ENCODE results near the gene UQCRH. TPM values are rescaled to one million over a fixed set of nuclear protein-coding genes. Genes with fewer than 3 reads are reported as not detected.

The UQCRH gene
- total RNA-seq, 4 donors from 2014 or later = 122 to 367 (median 267) TPM

DNA sequence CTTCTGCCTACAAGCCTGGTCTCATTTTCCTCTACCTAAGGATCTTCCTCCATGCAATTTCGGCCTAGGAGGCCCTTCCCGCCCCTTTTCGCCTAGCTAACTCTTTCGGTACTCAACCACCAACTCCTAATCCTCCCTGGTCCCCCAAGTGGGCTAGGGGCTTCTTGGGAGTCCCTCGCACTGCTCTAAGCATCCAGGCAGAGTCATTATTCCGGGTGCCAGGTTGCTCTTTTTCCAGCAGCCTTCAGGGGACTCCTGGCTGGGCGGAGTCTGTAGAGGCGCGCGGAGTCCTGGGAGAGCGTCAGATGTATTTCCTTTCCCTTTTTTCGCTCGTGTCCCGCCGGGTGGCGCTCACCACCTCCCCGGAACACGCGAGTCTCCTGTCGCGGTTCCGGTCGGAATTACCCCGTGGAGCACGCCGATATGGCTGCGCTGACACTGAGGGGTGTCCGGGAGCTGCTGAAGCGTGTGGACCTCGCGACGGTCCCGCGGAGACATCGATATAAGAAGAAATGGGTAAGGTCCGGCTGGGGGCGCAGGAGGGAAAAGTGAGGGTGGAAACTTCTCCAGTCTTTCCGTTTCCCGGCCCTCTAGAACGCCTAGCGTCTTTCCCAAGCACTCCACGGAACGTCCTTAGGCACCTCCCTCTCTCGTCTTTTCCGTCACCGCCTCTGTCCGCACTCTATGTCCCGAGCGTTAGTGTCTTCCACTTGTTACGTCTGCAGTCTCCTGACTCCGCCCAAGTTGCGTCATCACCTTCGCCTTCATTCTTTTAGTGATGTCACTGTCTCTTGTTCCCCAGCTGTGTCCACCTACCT lies 37.1 kb downstream of the UQCRH start, which contains the start of gene NSUN4:
TSS of gene NSUN4 (plus strand) at position 404 of the 818 bp plus-strand sequence. CDS start at position 424, 20 bp downstream.
- DNase-seq = peak; percentile 96 to 97

GRCh38 chr1:46341222-46342083 lies 38.0 kb downstream of the UQCRH start:
- Histone ChIP-seq H3K4me3 (replicated peaks in 1 of 3) (peak overlapping the region in 1 of 3 donors; percentile 50), H3K27me3 (no peaks in the 10 kb centered on the region), H3K9me3 (no peaks in the 10 kb centered on the region), H3K36me3 (peaks cover 13 to 15% of the 10 kb centered on the region in 2 donors), H3K4me1 (peaks cover 0 to 6% of the 10 kb centered on the region in 2 donors), H3K27ac (peak overlapping the region; percentile 93 to 98 (median 98))
- 54 to 59% methylated on average over 31 of the region's 31 CpGs for WGBS, 2 donors
- intact Hi-C loops (cut with DNase I) = loop anchor here (5.0 kb wide), 1 partner anchor 39 kb away; the partner anchor contains the start of genes LRRC41 and UQCRH
- TF ChIP-seq CTCF (IDR thresholded peaks at IDR 0.05) = no peak
- TF ChIP-seq POLR2A (IDR thresholded peaks at IDR 0.05) = no peak
- DNase-seq = peak in 1 of 2 donors; percentile 3

More for the DNA sequence above, 37.1 kb downstream of the UQCRH start, which contains the start of gene NSUN4:
- Histone ChIP-seq H3K4me1 (peaks cover 0 to 6% of the 10 kb centered on the region in 2 donors), H3K27me3 (no peaks in the 10 kb centered on the region), H3K27ac (peak within 1 kb of the TSS; percentile 93 to 98 (median 98)), H3K4me3 (replicated peaks in 1 of 3) (peak within 1 kb of the TSS; percentile 36 to 50 (median 45)), H3K9me3 (no peaks in the 10 kb centered on the region), H3K36me3 (peaks cover 11 to 15% of the 10 kb centered on the region in 2 donors)
- intact Hi-C loops (cut with DNase I) = loop anchor here (5.0 kb wide), 1 partner anchor 38 kb away; the partner anchor contains the start of genes LRRC41 and UQCRH
- WGBS, 2 donors = 0% methylated on average over 37 to 53 of the region's 53 CpGs
- TF ChIP-seq POLR2A (IDR thresholded peaks at IDR 0.05) (peak in 1 of 2 donors; percentile 79), CTCF (IDR thresholded peaks at IDR 0.05) (peak in 4 of 6 experiments; percentile 63 to 80 (median 70))

- intact Hi-C loops (cut with DNase I) = loop anchor here (5.0 kb wide), 1 partner anchor 40 kb away; the partner anchor contains the start of genes LRRC41 and UQCRH
- TF ChIP-seq CTCF (IDR thresholded peaks at IDR 0.05) (no peak), POLR2A (IDR thresholded peaks at IDR 0.05) (no peak)
- Histone ChIP-seq H3K27me3 (no peaks in the 10 kb centered on the region), H3K36me3 (peaks cover 20 to 21% of the 10 kb centered on the region in 2 donors), H3K9me3 (no peaks in the 10 kb centered on the region), H3K4me1 (peaks cover 0 to 6% of the 10 kb centered on the region in 2 donors), H3K4me3 (replicated peaks in 1 of 3) (no peak overlapping the region), H3K27ac (peak overlapping the region in 2 of 3 donors; percentile 28 to 98)
- DNase-seq = no peak
- WGBS, 2 donors = 91 to 93% methylated on average over 6 of the region's 6 CpGs
Measured at GRCh38 chr1:46342084-46342656, 38.7 kb downstream of the UQCRH start.

DNA sequence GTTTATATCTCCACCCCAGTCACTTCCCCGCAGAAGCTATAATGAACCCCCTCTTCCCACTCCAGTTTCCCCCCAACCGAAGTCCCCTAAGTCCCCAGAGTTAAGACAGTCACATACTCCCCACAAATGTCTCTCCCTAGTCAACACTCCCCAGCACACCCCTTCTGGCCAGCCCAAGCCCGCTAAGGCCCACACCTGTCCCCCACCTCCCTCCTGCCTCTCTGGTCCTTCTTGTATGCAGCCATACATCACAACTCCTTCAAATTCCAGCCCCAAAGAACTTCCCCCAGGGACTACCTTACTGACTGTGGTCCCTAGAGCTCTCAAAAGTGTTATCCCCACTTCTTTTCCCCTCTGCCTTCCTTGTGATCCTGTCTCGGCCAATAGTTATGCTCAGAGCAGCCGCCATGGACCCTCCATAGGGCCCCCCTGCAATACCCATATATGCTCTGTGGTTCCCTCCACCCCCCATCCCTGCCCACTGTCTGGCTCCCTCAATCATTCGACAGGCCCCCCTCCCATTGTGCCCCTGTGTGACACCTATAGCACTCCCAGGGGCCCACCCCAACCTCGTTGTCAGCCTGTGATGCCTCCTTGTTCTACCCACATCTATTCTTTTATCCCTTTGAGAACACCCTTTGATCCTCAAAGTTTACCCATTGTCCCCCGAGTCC lies 39.3 kb downstream of the UQCRH start:
- peaks cover 0 to 12% of the 10 kb centered on the region in 2 donors for H3K4me1 ChIP-seq
- TF ChIP-seq CTCF (IDR thresholded peaks at IDR 0.05) = no peak
- no peak for TF ChIP-seq POLR2A (IDR thresholded peaks at IDR 0.05)
- H3K4me3 ChIP-seq (replicated peaks in 1 of 3) = no peak overlapping the region
- no peak overlapping the region for H3K27ac ChIP-seq
- intact Hi-C loops (cut with DNase I) = loop anchor here (5.0 kb wide), 1 partner anchor 41 kb away; the partner anchor contains the start of genes LRRC41 and UQCRH
- no peak for DNase-seq
- H3K9me3 ChIP-seq = no peaks in the 10 kb centered on the region
- no peaks in the 10 kb centered on the region for H3K27me3 ChIP-seq
- peaks cover 21 to 24% of the 10 kb centered on the region in 2 donors for H3K36me3 ChIP-seq
- 94 to 96% methylated on average over 8 of the region's 8 CpGs for WGBS, 2 donors
